Fibroblast of lung (primary cell): ENCODE results near the gene CERCAM. TPM values are rescaled to one million over a fixed set of nuclear protein-coding genes. Genes with fewer than 3 reads are reported as not detected.

Experiments
- DNase-seq, 2 donors: peaks; one replicate each; pipeline versions ENCODE4 v3.0.0 to v3.0.0-alpha.2; 2010; ENCODE audit warnings: low read depth in 2 of 2
- H2AFZ ChIP-seq: 2 replicates; pipeline ENCODE4 v1.5.1; 2012; ENCODE audit warnings: low read length, control low read depth, inconsistent platforms
- H3K27ac ChIP-seq: 2 replicates; pipeline ENCODE4 v1.5.1; 2011; ENCODE audit warnings: low read length, control low read depth; ENCODE audit not compliant: insufficient read depth
- H3K27me3 ChIP-seq: 2 replicates; pipeline ENCODE4 v1.5.1; 2011; ENCODE audit warnings: mild to moderate bottlenecking, low read length; ENCODE audit not compliant: control insufficient read depth, insufficient read depth
- H3K36me3 ChIP-seq: 2 replicates; pipeline ENCODE4 v1.5.1; 2011; ENCODE audit warnings: low read length; ENCODE audit not compliant: control insufficient read depth, insufficient read depth
- H3K4me1 ChIP-seq: 2 replicates; pipeline ENCODE4 v1.5.1; 2011; ENCODE audit warnings: low read length; ENCODE audit not compliant: control insufficient read depth, insufficient read depth; ENCODE audit errors: extremely low read depth
- H3K4me2 ChIP-seq: 2 replicates; pipeline ENCODE4 v1.5.1; 2011; ENCODE audit warnings: low read length, control low read depth; ENCODE audit not compliant: insufficient read depth; ENCODE audit errors: extremely low read depth
- H3K4me3 ChIP-seq, 4 experiments: fragments of 200-600 bp in 1 of 4; sonication (generic) in 1 of 4; replicated peaks in 1 of 4; 2 replicates each; pipeline ENCODE4 v1.5.1; 2011 to 2016; ENCODE audit warnings: low read length in 4 of 4, low read depth in 3 of 4, mild to moderate bottlenecking in 3 of 4, control low read depth in 2 of 4, inconsistent platforms in 1 of 4, mixed read lengths in 1 of 4; ENCODE audit not compliant: insufficient read depth in 1 of 4; ENCODE audit errors: control extremely low read depth in 1 of 4
- H3K79me2 ChIP-seq: 2 replicates; pipeline ENCODE4 v1.5.1; 2012; ENCODE audit warnings: mild to moderate bottlenecking, low read length, inconsistent platforms; ENCODE audit not compliant: control insufficient read depth, insufficient read depth
- H3K9ac ChIP-seq: 2 replicates; pipeline ENCODE4 v1.5.1; 2011; ENCODE audit warnings: mild to moderate bottlenecking, low read length, control low read depth; ENCODE audit not compliant: insufficient read depth
- H3K9me3 ChIP-seq: 2 replicates; pipeline ENCODE4 v1.5.1; 2012; ENCODE audit warnings: low read depth, low read length; ENCODE audit not compliant: control insufficient read depth, insufficient read depth
- H4K20me1 ChIP-seq: 2 replicates; pipeline ENCODE4 v1.5.1; 2011; ENCODE audit warnings: low read length; ENCODE audit not compliant: control insufficient read depth, insufficient read depth; ENCODE audit errors: extremely low read depth
- EZH2 ChIP-seq: IDR thresholded peaks from 2 replicates; pipeline ENCODE4 v1.5.1; 2012; ENCODE audit warnings: low read length, control low read depth, mild to moderate bottlenecking; ENCODE audit errors: missing control alignments
- polyA plus RNA-seq, 2 donors: library from polyadenylated mRNA; depleted of rRNA in 1 of 2; stranded (reverse) in 1 of 2; unstranded in 1 of 2; fragments of >200 nt; gene quantifications; 2 replicates each; pipeline ENCODE4 v1.2.1, GENCODE V29; 2011 to 2012; ENCODE audit warnings: missing spikeins in 1 of 2
- total RNA-seq: library from RNA; depleted of rRNA; stranded (reverse); fragments of >200 nt; gene quantifications from 2 replicates; pipeline ENCODE4 v1.2.1, GENCODE V29; 2014
- TF ChIP-seq, protein P1 (sequence below), 2 donors: IDR thresholded peaks in 1 of 2; conservative IDR thresholded peaks in 1 of 2; 1 replicate in 1 of 2; 2 replicates in 1 of 2; pipeline ENCODE4 v1.5.1; 2011 to 2012; ENCODE audit warnings: low read length in 2 of 2, control low read depth in 1 of 2, inconsistent platforms in 1 of 2, low read depth in 1 of 2, mild to moderate bottlenecking in 1 of 2

Gene CERCAM
- total and polyA plus RNA-seq, 2 donors (not counting 1 experiment from before 2014, with no cell fraction given): 64.2 to 90.5 TPM

DNA sequence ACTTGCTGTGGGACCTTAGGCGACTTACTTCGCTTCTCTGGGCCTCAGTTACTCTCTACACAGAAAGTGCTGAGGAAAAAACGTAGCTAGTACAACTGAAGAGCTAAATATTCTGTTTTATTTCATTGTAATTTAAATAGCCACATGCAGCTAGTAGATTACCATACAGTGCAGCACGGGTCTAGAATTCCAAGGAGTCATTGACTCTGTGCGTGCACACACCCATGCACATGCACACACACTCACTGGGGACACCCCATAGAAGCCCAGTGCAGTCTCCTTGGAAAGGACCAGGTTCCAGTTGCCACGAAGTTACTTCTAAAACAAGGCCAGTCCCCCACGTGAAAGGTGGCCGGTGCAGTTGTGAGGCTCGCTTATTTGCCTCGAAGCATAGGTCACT is 32.5 kb upstream of the CERCAM start:
- Histone ChIP-seq H3K9me3 (no peaks in the 10 kb centered on the region), H3K9ac (no peak overlapping the region), H3K4me3 (no peak overlapping the region), H3K4me1 (no peaks in the 10 kb centered on the region), H4K20me1 (no peaks in the 10 kb centered on the region), H2AFZ (no peak overlapping the region), H3K27me3 (no peaks in the 10 kb centered on the region), H3K4me2 (no peak overlapping the region), H3K27ac (no peak overlapping the region), H3K79me2 (no peaks in the 10 kb centered on the region), H3K36me3 (peaks cover 20% of the 10 kb centered on the region)
- no peak for TF ChIP-seq EZH2
- TF ChIP-seq, protein P1, sequence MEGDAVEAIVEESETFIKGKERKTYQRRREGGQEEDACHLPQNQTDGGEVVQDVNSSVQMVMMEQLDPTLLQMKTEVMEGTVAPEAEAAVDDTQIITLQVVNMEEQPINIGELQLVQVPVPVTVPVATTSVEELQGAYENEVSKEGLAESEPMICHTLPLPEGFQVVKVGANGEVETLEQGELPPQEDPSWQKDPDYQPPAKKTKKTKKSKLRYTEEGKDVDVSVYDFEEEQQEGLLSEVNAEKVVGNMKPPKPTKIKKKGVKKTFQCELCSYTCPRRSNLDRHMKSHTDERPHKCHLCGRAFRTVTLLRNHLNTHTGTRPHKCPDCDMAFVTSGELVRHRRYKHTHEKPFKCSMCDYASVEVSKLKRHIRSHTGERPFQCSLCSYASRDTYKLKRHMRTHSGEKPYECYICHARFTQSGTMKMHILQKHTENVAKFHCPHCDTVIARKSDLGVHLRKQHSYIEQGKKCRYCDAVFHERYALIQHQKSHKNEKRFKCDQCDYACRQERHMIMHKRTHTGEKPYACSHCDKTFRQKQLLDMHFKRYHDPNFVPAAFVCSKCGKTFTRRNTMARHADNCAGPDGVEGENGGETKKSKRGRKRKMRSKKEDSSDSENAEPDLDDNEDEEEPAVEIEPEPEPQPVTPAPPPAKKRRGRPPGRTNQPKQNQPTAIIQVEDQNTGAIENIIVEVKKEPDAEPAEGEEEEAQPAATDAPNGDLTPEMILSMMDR (conservative IDR thresholded peaks at IDR 0.05 in 1 of 2, IDR thresholded peaks at IDR 0.05 in 1 of 2; ENCODE audit: low read depth in 1 of 2, low read length in 2 of 2): no peak
- DNase-seq: no peak

DNA sequence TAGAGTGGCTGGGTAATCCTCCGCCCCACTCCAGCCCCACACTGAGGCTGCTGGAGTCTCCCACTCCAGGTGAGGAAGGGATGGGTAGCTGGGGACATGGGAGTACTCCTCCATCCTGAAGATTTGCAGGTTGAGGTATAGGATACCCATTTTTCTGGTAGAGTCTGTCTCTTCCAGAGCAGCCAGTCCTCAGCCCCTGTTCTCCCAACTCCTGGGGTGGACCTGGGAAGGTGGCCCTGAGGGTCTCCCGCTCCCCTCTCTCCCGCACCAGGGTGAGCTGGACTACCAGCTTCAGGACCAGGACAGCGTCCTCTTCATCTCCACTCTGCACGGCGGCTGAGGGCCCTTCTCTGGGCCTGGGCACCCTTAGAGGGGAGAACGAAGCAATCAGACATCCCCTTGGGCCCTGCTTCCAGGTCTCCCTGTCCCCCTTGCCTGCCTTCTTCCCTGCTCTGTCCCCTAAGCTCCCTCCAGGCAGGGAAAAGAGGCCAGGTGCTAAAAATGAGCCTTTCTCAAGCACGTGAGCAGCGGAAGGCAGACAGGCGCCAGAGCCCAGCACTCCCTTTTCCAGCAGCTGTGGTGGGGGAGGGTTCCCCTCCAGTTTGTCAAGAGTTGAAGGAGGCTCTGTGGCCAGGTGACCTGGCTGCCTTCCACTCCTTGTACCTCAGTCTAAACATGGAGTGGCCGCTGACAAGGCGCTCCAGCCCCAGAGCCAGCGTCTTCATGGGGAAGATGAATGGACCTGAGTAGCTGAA is 31.1 kb upstream of the CERCAM start:
- H3K4me3 ChIP-seq: no peak overlapping the region
- peaks cover 19% of the 10 kb centered on the region for H3K36me3 ChIP-seq
- no peak overlapping the region for H3K27ac ChIP-seq
- H3K27me3 ChIP-seq: no peaks in the 10 kb centered on the region
- no peaks in the 10 kb centered on the region for H3K4me1 ChIP-seq
- H3K9me3 ChIP-seq: no peaks in the 10 kb centered on the region
- no peak overlapping the region for H3K9ac ChIP-seq
- no peak overlapping the region for H2AFZ ChIP-seq
- TF ChIP-seq, protein P1 (conservative IDR thresholded peaks at IDR 0.05 in 1 of 2, IDR thresholded peaks at IDR 0.05 in 1 of 2; ENCODE audit: low read depth in 1 of 2, low read length in 2 of 2): no peak
- TF ChIP-seq EZH2: no peak
- H3K4me2 ChIP-seq: no peak overlapping the region
- DNase-seq: no peak
- H4K20me1 ChIP-seq: no peaks in the 10 kb centered on the region
- no peaks in the 10 kb centered on the region for H3K79me2 ChIP-seq

GRCh38 chr9:128390150-128390812 is 30.4 kb upstream of the CERCAM start:
- Histone ChIP-seq H3K4me3 (no peak overlapping the region), H3K27me3 (no peaks in the 10 kb centered on the region), H3K9ac (no peak overlapping the region), H3K79me2 (no peaks in the 10 kb centered on the region), H3K27ac (no peak overlapping the region), H3K4me2 (no peak overlapping the region), H3K9me3 (no peaks in the 10 kb centered on the region), H2AFZ (no peak overlapping the region), H4K20me1 (no peaks in the 10 kb centered on the region), H3K4me1 (no peaks in the 10 kb centered on the region), H3K36me3 (peaks cover 19% of the 10 kb centered on the region)
- TF ChIP-seq EZH2: no peak
- TF ChIP-seq, protein P1 (conservative IDR thresholded peaks at IDR 0.05 in 1 of 2, IDR thresholded peaks at IDR 0.05 in 1 of 2; ENCODE audit: low read depth in 1 of 2, low read length in 2 of 2): no peak
- DNase-seq: no peak
